Keratinocyte (primary cell): ENCODE measurements around the gene RASA3. TPM values are rescaled to one million over a fixed set of nuclear protein-coding genes. Genes with fewer than 3 reads are reported as not detected.

Experiments used
- DNase-seq: peaks from one replicate; pipeline ENCODE4 v3.0.0-alpha.2; 2011; ENCODE audit warnings: low read depth, missing footprints, low spot score
- FAIRE-seq: peaks from 2 replicates; lab custom pipeline; 2011; peaks lifted over from hg19 to GRCh38; lab: Jason Lieb, UNC
- H2AFZ ChIP-seq: 2 replicates; pipeline ENCODE4 v1.6.0; 2012; ENCODE audit warnings: low read length, control low read depth, inconsistent platforms; ENCODE audit not compliant: control insufficient read depth
- H3K27ac ChIP-seq: 2 replicates; pipeline ENCODE4 v1.5.1; 2011; ENCODE audit warnings: low read length; ENCODE audit not compliant: control insufficient read depth, insufficient read depth
- H3K27me3 ChIP-seq: 3 replicates; pipeline ENCODE4 v1.6.0; 2011; ENCODE audit warnings: low read length; ENCODE audit not compliant: control insufficient read depth, insufficient read depth; ENCODE audit errors: extremely low read depth
- H3K36me3 ChIP-seq, 2 experiments: 2 replicates in 1 of 2; 3 replicates in 1 of 2; pipeline ENCODE4 v1.5.1; 2011; ENCODE audit warnings: low read length in 2 of 2, mild to moderate bottlenecking in 1 of 2; ENCODE audit not compliant: control insufficient read depth in 2 of 2, insufficient read depth in 2 of 2; ENCODE audit errors: extremely low read depth in 1 of 2
- H3K4me1 ChIP-seq: 3 replicates; pipeline ENCODE4 v1.5.1; 2011; ENCODE audit warnings: low read length; ENCODE audit not compliant: control insufficient read depth, insufficient read depth; ENCODE audit errors: extremely low read depth
- H3K4me2 ChIP-seq: 3 replicates; pipeline ENCODE4 v1.6.0; 2011; ENCODE audit warnings: low read depth, low read length; ENCODE audit not compliant: control insufficient read depth, insufficient read depth; ENCODE audit errors: extremely low read depth
- H3K4me3 ChIP-seq, 3 experiments: fragments of 200-600 bp in 1 of 3; sonication (generic) in 1 of 3; 2 replicates in 2 of 3; 3 replicates in 1 of 3; pipeline ENCODE4 v1.5.1; 2011 to 2016; ENCODE audit warnings: low read length in 3 of 3, mild to moderate bottlenecking in 3 of 3, control low read depth in 2 of 3, inconsistent platforms in 1 of 3, low read depth in 1 of 3, mixed read lengths in 1 of 3, mixed run types in 1 of 3, moderate library complexity in 1 of 3; ENCODE audit not compliant: control insufficient read depth in 2 of 3, insufficient read depth in 2 of 3; ENCODE audit errors: extremely low read depth in 1 of 3
- H3K79me2 ChIP-seq: 2 replicates; pipeline ENCODE4 v1.6.0; 2012; ENCODE audit warnings: low read length; ENCODE audit not compliant: control insufficient read depth, insufficient read depth
- H3K9ac ChIP-seq: 3 replicates; pipeline ENCODE4 v1.6.0; 2011; ENCODE audit warnings: low read length; ENCODE audit not compliant: control insufficient read depth, insufficient read depth; ENCODE audit errors: extremely low read depth
- H3K9me1 ChIP-seq: 3 replicates; pipeline ENCODE4 v1.6.0; 2011; ENCODE audit warnings: low read length; ENCODE audit not compliant: control insufficient read depth, insufficient read depth; ENCODE audit errors: extremely low read depth
- H3K9me3 ChIP-seq: 2 replicates; pipeline ENCODE4 v1.5.1; 2012; ENCODE audit warnings: low read depth, low read length; ENCODE audit not compliant: control insufficient read depth
- H4K20me1 ChIP-seq: 3 replicates; pipeline ENCODE4 v1.6.0; 2011; ENCODE audit warnings: low read length; ENCODE audit not compliant: control insufficient read depth, insufficient read depth; ENCODE audit errors: extremely low read depth
- EZH2 ChIP-seq: IDR thresholded peaks from one replicate; pipeline ENCODE4 v1.6.1; 2012; ENCODE audit warnings: inconsistent platforms, mild to moderate bottlenecking, low read length, moderate library complexity
- dilution Hi-C: fragments of 300-500 bp; cut with MboI; formaldehyde crosslinking; loops from one replicate; pipeline ENCODE4 v1.7.0; 2020; ENCODE audit warnings: low sequenced_read_pairs; ENCODE audit not compliant: extremely low pct_ligation_motif_present
- polyA plus RNA-seq, 5 experiments: library from polyadenylated mRNA; depleted of rRNA in 3 of 5; stranded (reverse) in 3 of 5; stranded (forward) in 1 of 5; unstranded in 1 of 5; fragments of >200 nt; gene quantifications; 1 replicate in 1 of 5; 2 replicates in 3 of 5; 3 replicates in 1 of 5; pipeline versions ENCODE4 v1.2.1 to v1.2.3, GENCODE V29; 2011 to 2012; ENCODE audit warnings: missing spikeins in 2 of 5, low read depth in 1 of 5, low replicate concordance in 1 of 5
- TF ChIP-seq, protein P1 (sequence below), 3 experiments: IDR thresholded peaks in 1 of 3; conservative IDR thresholded peaks in 1 of 3; optimal IDR thresholded peaks in 1 of 3; 2 replicates in 2 of 3; 3 replicates in 1 of 3; pipeline versions ENCODE3 to v1.5.1; 2011; ENCODE audit warnings: low read length in 3 of 3, mild to moderate bottlenecking in 3 of 3, moderate library complexity in 2 of 3, control low read depth in 1 of 3, inconsistent platforms in 1 of 3; ENCODE audit not compliant: insufficient read depth in 2 of 3; ENCODE audit errors: extremely low read depth in 1 of 3

The RASA3 gene
- polyA plus RNA-seq, 1 donor (not counting 4 experiments of a cell fraction or from before 2014, with no cell fraction given) = 4.1 TPM

DNA sequence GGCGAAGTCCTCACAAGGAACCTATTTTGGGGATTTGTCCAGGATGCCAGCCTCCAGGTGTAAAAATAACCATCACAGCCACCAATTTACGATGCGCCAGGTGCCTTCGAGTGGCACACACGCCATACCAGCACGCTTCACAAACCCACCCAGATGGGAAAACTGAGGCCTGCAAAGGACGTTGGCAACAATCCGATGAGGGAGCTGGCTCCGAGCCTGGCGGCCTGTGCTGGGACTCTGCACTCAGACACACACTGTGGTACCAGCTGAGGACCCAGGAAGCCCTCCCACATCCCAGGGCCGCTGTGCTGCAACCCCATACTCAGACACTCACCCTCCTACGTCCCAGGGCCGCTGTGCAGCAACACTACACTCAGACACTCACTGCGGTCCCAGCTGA lies 93.5 kb downstream of the RASA3 start:
- H2AFZ ChIP-seq = no peak overlapping the region
- H3K36me3 ChIP-seq = no peaks in the 10 kb centered on the region
- no peaks in the 10 kb centered on the region for H3K9me1 ChIP-seq
- H4K20me1 ChIP-seq = peaks cover 4% of the 10 kb centered on the region
- TF ChIP-seq, protein P1, sequence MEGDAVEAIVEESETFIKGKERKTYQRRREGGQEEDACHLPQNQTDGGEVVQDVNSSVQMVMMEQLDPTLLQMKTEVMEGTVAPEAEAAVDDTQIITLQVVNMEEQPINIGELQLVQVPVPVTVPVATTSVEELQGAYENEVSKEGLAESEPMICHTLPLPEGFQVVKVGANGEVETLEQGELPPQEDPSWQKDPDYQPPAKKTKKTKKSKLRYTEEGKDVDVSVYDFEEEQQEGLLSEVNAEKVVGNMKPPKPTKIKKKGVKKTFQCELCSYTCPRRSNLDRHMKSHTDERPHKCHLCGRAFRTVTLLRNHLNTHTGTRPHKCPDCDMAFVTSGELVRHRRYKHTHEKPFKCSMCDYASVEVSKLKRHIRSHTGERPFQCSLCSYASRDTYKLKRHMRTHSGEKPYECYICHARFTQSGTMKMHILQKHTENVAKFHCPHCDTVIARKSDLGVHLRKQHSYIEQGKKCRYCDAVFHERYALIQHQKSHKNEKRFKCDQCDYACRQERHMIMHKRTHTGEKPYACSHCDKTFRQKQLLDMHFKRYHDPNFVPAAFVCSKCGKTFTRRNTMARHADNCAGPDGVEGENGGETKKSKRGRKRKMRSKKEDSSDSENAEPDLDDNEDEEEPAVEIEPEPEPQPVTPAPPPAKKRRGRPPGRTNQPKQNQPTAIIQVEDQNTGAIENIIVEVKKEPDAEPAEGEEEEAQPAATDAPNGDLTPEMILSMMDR (optimal IDR thresholded peaks at IDR 0.05 in 1 of 3, IDR thresholded peaks at IDR 0.05 in 1 of 3, conservative IDR thresholded peaks at IDR 0.05 in 1 of 3; ENCODE audit: extremely low read depth in 1 of 3, insufficient read depth in 2 of 3, low read length in 3 of 3) = no peak
- TF ChIP-seq EZH2 = no peak
- FAIRE-seq (no peak), DNase-seq (no peak)
- H3K79me2 ChIP-seq = no peaks in the 10 kb centered on the region
- H3K4me2 ChIP-seq = no peak overlapping the region
- H3K9me3 ChIP-seq = no peaks in the 10 kb centered on the region
- no peak overlapping the region for H3K27ac ChIP-seq
- no peak overlapping the region for H3K9ac ChIP-seq
- no peaks in the 10 kb centered on the region for H3K4me1 ChIP-seq
- peaks cover 10% of the 10 kb centered on the region for H3K27me3 ChIP-seq
- no peak overlapping the region for H3K4me3 ChIP-seq
- dilution Hi-C loops = no loop called here

DNA sequence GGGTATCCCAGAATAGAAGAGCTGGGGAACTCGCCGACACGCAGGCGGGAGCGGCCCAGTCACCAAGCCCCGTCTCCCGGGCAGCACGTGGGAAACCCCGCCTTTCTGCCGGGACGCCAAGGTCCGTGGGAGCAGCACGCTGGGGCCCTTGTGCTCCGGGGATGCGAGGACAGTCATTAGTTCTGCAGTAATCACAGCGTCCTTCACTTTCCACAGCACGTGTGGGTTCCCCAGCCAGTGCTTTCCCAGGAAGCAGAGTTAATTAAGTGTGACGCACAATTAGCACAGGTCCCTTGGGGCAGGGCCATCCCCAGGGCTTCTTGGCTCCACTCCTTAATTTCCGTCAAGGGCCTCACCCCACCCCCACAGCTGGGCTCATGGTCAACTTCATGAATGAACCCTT lies 94.2 kb downstream of the RASA3 start:
- TF ChIP-seq, protein P1 (optimal IDR thresholded peaks at IDR 0.05 in 1 of 3, IDR thresholded peaks at IDR 0.05 in 1 of 3, conservative IDR thresholded peaks at IDR 0.05 in 1 of 3; ENCODE audit: extremely low read depth in 1 of 3, insufficient read depth in 2 of 3, low read length in 3 of 3) = no peak
- no peak for TF ChIP-seq EZH2
- peaks cover 4% of the 10 kb centered on the region for H4K20me1 ChIP-seq
- H3K27ac ChIP-seq = no peak overlapping the region
- no peaks in the 10 kb centered on the region for H3K9me3 ChIP-seq
- H3K4me2 ChIP-seq = no peak overlapping the region
- no peaks in the 10 kb centered on the region for H3K79me2 ChIP-seq
- FAIRE-seq (no peak), DNase-seq (no peak)
- H2AFZ ChIP-seq = no peak overlapping the region
- peaks cover 10% of the 10 kb centered on the region for H3K27me3 ChIP-seq
- H3K9ac ChIP-seq = no peak overlapping the region
- H3K4me1 ChIP-seq = no peaks in the 10 kb centered on the region
- H3K4me3 ChIP-seq = no peak overlapping the region
- dilution Hi-C loops = no loop called here
- no peaks in the 10 kb centered on the region for H3K36me3 ChIP-seq
- no peaks in the 10 kb centered on the region for H3K9me1 ChIP-seq
